ENCODE results near the gene ALG14. TPM values are rescaled to one million over a fixed set of nuclear protein-coding genes. Genes with fewer than 3 reads are reported as not detected.

Gene ALG14
- total RNA-seq, 3 donors from 2014 or later: 5.9 to 16.8 (median 11.4) TPM

GRCh38 chr1:95117207-95118066 is 44.7 kb upstream of the ALG14 start, which contains the start of gene TLCD4:
Gene TLCD4 (plus strand): TSS chr1:95117355. CDS start chr1:95143902, 26,547 bp downstream.
- TF ChIP-seq, protein P1, sequence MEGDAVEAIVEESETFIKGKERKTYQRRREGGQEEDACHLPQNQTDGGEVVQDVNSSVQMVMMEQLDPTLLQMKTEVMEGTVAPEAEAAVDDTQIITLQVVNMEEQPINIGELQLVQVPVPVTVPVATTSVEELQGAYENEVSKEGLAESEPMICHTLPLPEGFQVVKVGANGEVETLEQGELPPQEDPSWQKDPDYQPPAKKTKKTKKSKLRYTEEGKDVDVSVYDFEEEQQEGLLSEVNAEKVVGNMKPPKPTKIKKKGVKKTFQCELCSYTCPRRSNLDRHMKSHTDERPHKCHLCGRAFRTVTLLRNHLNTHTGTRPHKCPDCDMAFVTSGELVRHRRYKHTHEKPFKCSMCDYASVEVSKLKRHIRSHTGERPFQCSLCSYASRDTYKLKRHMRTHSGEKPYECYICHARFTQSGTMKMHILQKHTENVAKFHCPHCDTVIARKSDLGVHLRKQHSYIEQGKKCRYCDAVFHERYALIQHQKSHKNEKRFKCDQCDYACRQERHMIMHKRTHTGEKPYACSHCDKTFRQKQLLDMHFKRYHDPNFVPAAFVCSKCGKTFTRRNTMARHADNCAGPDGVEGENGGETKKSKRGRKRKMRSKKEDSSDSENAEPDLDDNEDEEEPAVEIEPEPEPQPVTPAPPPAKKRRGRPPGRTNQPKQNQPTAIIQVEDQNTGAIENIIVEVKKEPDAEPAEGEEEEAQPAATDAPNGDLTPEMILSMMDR (IDR thresholded peaks at IDR 0.05): no peak
- ATAC-seq (peak; percentile 90), DNase-seq (peak; percentile 73 to 82 (median 76))
- Histone ChIP-seq H3K4me1 (ENCODE audit: low read depth) (peaks cover 8% of the 10 kb centered on the region), H3K4me3 (peak within 1 kb of the TSS; percentile 67), H3K36me3 (ENCODE audit: low read depth) (no peaks in the 10 kb centered on the region), H3K9me3 (no peaks in the 10 kb centered on the region)
- intact Hi-C loops (cut with DNase I, micrococcal nuclease): no loop called here

GRCh38 chr1:95116580-95117206 is 43.9 kb upstream of the ALG14 start:
- DNase-seq (peak; percentile 69 to 78 (median 76)), ATAC-seq (peak; percentile 82)
- intact Hi-C loops (cut with DNase I, micrococcal nuclease): no loop called here
- H3K9me3 ChIP-seq: no peaks in the 10 kb centered on the region
- H3K4me3 ChIP-seq: peak overlapping the region; percentile 67
- peaks cover 4% of the 10 kb centered on the region for H3K4me1 ChIP-seq (ENCODE audit: low read depth)
- no peaks in the 10 kb centered on the region for H3K36me3 ChIP-seq (ENCODE audit: low read depth)
- TF ChIP-seq, protein P1 (IDR thresholded peaks at IDR 0.05): peak; percentile 67

DNA sequence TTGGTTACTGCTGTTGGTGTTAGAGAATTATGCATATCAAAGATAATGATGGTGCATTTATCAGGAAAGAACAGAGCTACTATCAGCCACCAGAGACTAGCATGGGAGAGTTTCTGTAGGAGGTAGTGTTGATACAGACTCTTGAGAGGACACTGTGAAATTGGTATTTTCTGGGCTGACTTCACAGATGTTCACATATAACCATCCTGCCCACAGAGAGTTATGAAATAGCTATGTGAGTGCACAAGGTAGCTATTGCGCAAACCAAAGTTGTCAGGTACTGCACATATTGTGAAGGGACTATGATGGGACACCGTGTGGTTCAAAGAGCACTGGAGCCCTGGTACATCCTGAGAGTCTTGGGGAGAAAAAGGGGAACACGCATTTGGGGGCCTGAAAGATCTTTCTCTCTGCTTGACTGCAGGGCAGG is 43.0 kb upstream of the ALG14 start:
- no peaks in the 10 kb centered on the region for H3K9me3 ChIP-seq
- intact Hi-C loops (cut with DNase I, micrococcal nuclease): no loop called here
- DNase-seq: no peak
- no peak overlapping the region for H3K4me3 ChIP-seq
- ATAC-seq: no peak
- no peaks in the 10 kb centered on the region for H3K36me3 ChIP-seq (ENCODE audit: low read depth)
- peaks cover 4% of the 10 kb centered on the region for H3K4me1 ChIP-seq (ENCODE audit: low read depth)
- TF ChIP-seq, protein P1 (IDR thresholded peaks at IDR 0.05): no peak

DNA sequence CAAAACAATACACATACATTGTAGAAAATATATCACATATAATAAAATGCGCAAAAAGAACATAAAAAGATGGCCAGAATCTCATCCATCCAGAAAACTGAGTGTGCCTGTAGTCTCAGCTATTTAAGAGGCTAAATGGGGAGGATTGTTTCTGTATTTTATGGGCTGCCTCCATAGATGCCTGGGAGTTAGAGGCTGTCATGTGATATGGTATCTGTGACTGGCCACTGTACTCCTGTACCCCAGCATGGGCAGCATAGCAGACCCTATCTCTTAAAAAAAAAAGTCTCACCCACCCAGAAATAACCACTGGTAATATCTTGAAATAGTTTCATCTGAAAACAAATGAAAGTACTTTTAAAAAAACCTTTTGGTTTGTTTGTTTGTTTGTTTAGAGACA is 40.9 kb upstream of the ALG14 start:
- Histone ChIP-seq H3K36me3 (ENCODE audit: low read depth) (no peaks in the 10 kb centered on the region), H3K4me3 (no peak overlapping the region), H3K4me1 (ENCODE audit: low read depth) (no peaks in the 10 kb centered on the region), H3K9me3 (no peaks in the 10 kb centered on the region)
- DNase-seq (no peak), ATAC-seq (no peak)
- intact Hi-C loops (cut with DNase I, micrococcal nuclease): no loop called here
- TF ChIP-seq, protein P1 (IDR thresholded peaks at IDR 0.05): no peak

DNA sequence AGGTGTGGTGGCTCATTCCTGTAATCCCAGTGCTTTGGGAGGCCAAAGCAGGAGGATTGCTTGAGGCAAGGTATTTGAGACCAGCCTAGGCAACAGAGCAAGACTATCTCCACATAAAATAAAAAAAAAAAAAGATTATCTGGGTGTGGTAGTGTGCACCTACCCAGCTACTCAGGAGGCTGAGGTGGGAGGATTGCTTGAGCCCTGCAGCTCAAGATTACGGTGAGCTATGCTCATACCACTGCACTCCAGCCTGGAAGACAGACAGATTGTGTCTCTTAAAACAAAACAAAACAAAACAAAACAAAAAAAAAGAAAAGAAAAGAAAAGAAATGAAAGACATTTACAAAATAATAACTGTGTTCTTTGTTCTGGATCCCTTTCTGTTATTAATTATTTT is 38.3 kb upstream of the ALG14 start:
- no peaks in the 10 kb centered on the region for H3K9me3 ChIP-seq
- ATAC-seq (no peak), DNase-seq (no peak)
- H3K4me1 ChIP-seq (ENCODE audit: low read depth): no peaks in the 10 kb centered on the region
- no peak overlapping the region for H3K4me3 ChIP-seq
- TF ChIP-seq, protein P1 (IDR thresholded peaks at IDR 0.05): no peak
- H3K36me3 ChIP-seq (ENCODE audit: low read depth): no peaks in the 10 kb centered on the region
- intact Hi-C loops (cut with DNase I, micrococcal nuclease): no loop called here

Data from mucosa of descending colon (tissue), 3 donors.